ENCODE measurements around the gene C11orf58.

GRCh38 chr11:16806791-16807190, 68.3 kb downstream of the C11orf58 start:
- TF ChIP-seq TAF1 (IDR thresholded peaks at IDR 0.05; ENCODE audit: borderline replicate concordance, low read depth, low read length) (no peak), POLR2A (IDR thresholded peaks at IDR 0.05; ENCODE audit: low read depth, low read length) (no peak), POLR2AphosphoS5 (IDR thresholded peaks at IDR 0.05; ENCODE audit: low read depth, low read length) (no peak)
